ENCODE results near the gene GAD1. TPM values are rescaled to one million over a fixed set of nuclear protein-coding genes. Genes with fewer than 3 reads are reported as not detected.

The GAD1 gene
- total RNA-seq, 1 experiment from 2014 or later: 7.7 TPM

GRCh38 chr2:170821531-170822289 lies 5.0 kb downstream of the GAD1 start:
- Histone ChIP-seq H3K4me3 (ENCODE audit: low read length) (no peak overlapping the region), H3K36me3 (ENCODE audit: insufficient read depth, low read length) (no peaks in the 10 kb centered on the region), H3K4me1 (ENCODE audit: low read length) (peaks cover 11% of the 10 kb centered on the region), H3K79me2 (ENCODE audit: low read length) (no peaks in the 10 kb centered on the region), H3K27ac (ENCODE audit: low read length) (no peak overlapping the region), H3K9me3 (ENCODE audit: low read length) (no peaks in the 10 kb centered on the region), H3K9me2 (replicated peaks; ENCODE audit: insufficient read depth, low read length) (no peaks in the 10 kb centered on the region), H3K4me2 (ENCODE audit: low read depth, low read length, poor library complexity, severe bottlenecking) (no peak overlapping the region), H2AFZ (ENCODE audit: low read length) (no peak overlapping the region), H3K9ac (ENCODE audit: low read length) (no peak overlapping the region), H3K27me3 (ENCODE audit: low read length) (no peaks in the 10 kb centered on the region), H4K20me1 (ENCODE audit: insufficient read depth, low read depth, low read length) (no peaks in the 10 kb centered on the region)
- no peak for DNase-seq

- no peak for DNase-seq
- no peak overlapping the region for H2AFZ ChIP-seq (ENCODE audit: low read length)
- H3K36me3 ChIP-seq (ENCODE audit: insufficient read depth, low read length): no peaks in the 10 kb centered on the region
- H3K4me2 ChIP-seq (ENCODE audit: low read depth, low read length, poor library complexity, severe bottlenecking): no peak overlapping the region
- H3K9ac ChIP-seq (ENCODE audit: low read length): no peak overlapping the region
- peaks cover 8% of the 10 kb centered on the region for H3K4me1 ChIP-seq (ENCODE audit: low read length)
- no peaks in the 10 kb centered on the region for H3K79me2 ChIP-seq (ENCODE audit: low read length)
- H3K9me2 ChIP-seq (replicated peaks; ENCODE audit: insufficient read depth, low read length): no peaks in the 10 kb centered on the region
- no peaks in the 10 kb centered on the region for H4K20me1 ChIP-seq (ENCODE audit: insufficient read depth, low read depth, low read length)
- H3K4me3 ChIP-seq (ENCODE audit: low read length): no peak overlapping the region
- H3K9me3 ChIP-seq (ENCODE audit: low read length): no peaks in the 10 kb centered on the region
- no peaks in the 10 kb centered on the region for H3K27me3 ChIP-seq (ENCODE audit: low read length)
- no peak overlapping the region for H3K27ac ChIP-seq (ENCODE audit: low read length)
Observed at GRCh38 chr2:170822290-170823087, 5.8 kb downstream of the GAD1 start.

- H3K9ac ChIP-seq (ENCODE audit: low read length): no peak overlapping the region
- H3K27ac ChIP-seq (ENCODE audit: low read length): no peak overlapping the region
- H3K4me1 ChIP-seq (ENCODE audit: low read length): peaks cover 8% of the 10 kb centered on the region
- no peaks in the 10 kb centered on the region for H4K20me1 ChIP-seq (ENCODE audit: insufficient read depth, low read depth, low read length)
- H3K79me2 ChIP-seq (ENCODE audit: low read length): no peaks in the 10 kb centered on the region
- H3K4me3 ChIP-seq (ENCODE audit: low read length): no peak overlapping the region
- no peaks in the 10 kb centered on the region for H3K9me3 ChIP-seq (ENCODE audit: low read length)
- no peak overlapping the region for H2AFZ ChIP-seq (ENCODE audit: low read length)
- DNase-seq: no peak
- no peaks in the 10 kb centered on the region for H3K36me3 ChIP-seq (ENCODE audit: insufficient read depth, low read length)
- no peak overlapping the region for H3K4me2 ChIP-seq (ENCODE audit: low read depth, low read length, poor library complexity, severe bottlenecking)
- no peaks in the 10 kb centered on the region for H3K27me3 ChIP-seq (ENCODE audit: low read length)
- H3K9me2 ChIP-seq (replicated peaks; ENCODE audit: insufficient read depth, low read length): no peaks in the 10 kb centered on the region
Observed at GRCh38 chr2:170823088-170823897, 6.6 kb downstream of the GAD1 start.

GRCh38 chr2:170823898-170824215 lies 7.2 kb downstream of the GAD1 start:
- no peaks in the 10 kb centered on the region for H3K79me2 ChIP-seq (ENCODE audit: low read length)
- peaks cover 8% of the 10 kb centered on the region for H3K4me1 ChIP-seq (ENCODE audit: low read length)
- no peak overlapping the region for H3K9ac ChIP-seq (ENCODE audit: low read length)
- no peaks in the 10 kb centered on the region for H3K9me3 ChIP-seq (ENCODE audit: low read length)
- no peak overlapping the region for H3K4me3 ChIP-seq (ENCODE audit: low read length)
- no peaks in the 10 kb centered on the region for H3K9me2 ChIP-seq (replicated peaks; ENCODE audit: insufficient read depth, low read length)
- H3K36me3 ChIP-seq (ENCODE audit: insufficient read depth, low read length): no peaks in the 10 kb centered on the region
- no peak overlapping the region for H2AFZ ChIP-seq (ENCODE audit: low read length)
- no peak for DNase-seq
- H3K4me2 ChIP-seq (ENCODE audit: low read depth, low read length, poor library complexity, severe bottlenecking): no peak overlapping the region
- no peaks in the 10 kb centered on the region for H3K27me3 ChIP-seq (ENCODE audit: low read length)
- H4K20me1 ChIP-seq (ENCODE audit: insufficient read depth, low read depth, low read length): no peaks in the 10 kb centered on the region
- H3K27ac ChIP-seq (ENCODE audit: low read length): no peak overlapping the region

GRCh38 chr2:170824526-170825015 lies 7.9 kb downstream of the GAD1 start:
- no peaks in the 10 kb centered on the region for H3K9me2 ChIP-seq (replicated peaks; ENCODE audit: insufficient read depth, low read length)

GRCh38 chr2:170827841-170828532 lies 11.3 kb downstream of the GAD1 start:
- Histone ChIP-seq H3K4me3 (ENCODE audit: low read length) (no peak overlapping the region), H2AFZ (ENCODE audit: low read length) (no peak overlapping the region), H3K9ac (ENCODE audit: low read length) (no peak overlapping the region), H3K27me3 (ENCODE audit: low read length) (no peaks in the 10 kb centered on the region), H3K4me1 (ENCODE audit: low read length) (no peaks in the 10 kb centered on the region), H3K79me2 (ENCODE audit: low read length) (no peaks in the 10 kb centered on the region), H4K20me1 (ENCODE audit: insufficient read depth, low read depth, low read length) (no peaks in the 10 kb centered on the region), H3K4me2 (ENCODE audit: low read depth, low read length, poor library complexity, severe bottlenecking) (no peak overlapping the region), H3K9me3 (ENCODE audit: low read length) (no peaks in the 10 kb centered on the region), H3K36me3 (ENCODE audit: insufficient read depth, low read length) (no peaks in the 10 kb centered on the region), H3K9me2 (replicated peaks; ENCODE audit: insufficient read depth, low read length) (no peaks in the 10 kb centered on the region), H3K27ac (ENCODE audit: low read length) (no peak overlapping the region)
- no peak for DNase-seq

More at GRCh38 chr2:170824526-170825015, 7.9 kb downstream of the GAD1 start:
- Histone ChIP-seq H3K4me2 (ENCODE audit: low read depth, low read length, poor library complexity, severe bottlenecking) (no peak overlapping the region), H4K20me1 (ENCODE audit: insufficient read depth, low read depth, low read length) (no peaks in the 10 kb centered on the region), H2AFZ (ENCODE audit: low read length) (no peak overlapping the region), H3K27me3 (ENCODE audit: low read length) (no peaks in the 10 kb centered on the region), H3K79me2 (ENCODE audit: low read length) (no peaks in the 10 kb centered on the region), H3K4me1 (ENCODE audit: low read length) (peaks cover 8% of the 10 kb centered on the region), H3K4me3 (ENCODE audit: low read length) (no peak overlapping the region), H3K36me3 (ENCODE audit: insufficient read depth, low read length) (no peaks in the 10 kb centered on the region), H3K9me3 (ENCODE audit: low read length) (no peaks in the 10 kb centered on the region), H3K27ac (ENCODE audit: low read length) (no peak overlapping the region), H3K9ac (ENCODE audit: low read length) (no peak overlapping the region)
- no peak for DNase-seq

GRCh38 chr2:170828533-170828916 lies 11.8 kb downstream of the GAD1 start:
- Histone ChIP-seq H3K27ac (ENCODE audit: low read length) (no peak overlapping the region), H3K27me3 (ENCODE audit: low read length) (no peaks in the 10 kb centered on the region), H3K79me2 (ENCODE audit: low read length) (no peaks in the 10 kb centered on the region), H3K36me3 (ENCODE audit: insufficient read depth, low read length) (no peaks in the 10 kb centered on the region), H3K4me1 (ENCODE audit: low read length) (no peaks in the 10 kb centered on the region), H3K9me3 (ENCODE audit: low read length) (no peaks in the 10 kb centered on the region), H4K20me1 (ENCODE audit: insufficient read depth, low read depth, low read length) (no peaks in the 10 kb centered on the region), H3K9ac (ENCODE audit: low read length) (no peak overlapping the region), H3K9me2 (replicated peaks; ENCODE audit: insufficient read depth, low read length) (no peaks in the 10 kb centered on the region), H3K4me2 (ENCODE audit: low read depth, low read length, poor library complexity, severe bottlenecking) (no peak overlapping the region), H2AFZ (ENCODE audit: low read length) (no peak overlapping the region), H3K4me3 (ENCODE audit: low read length) (no peak overlapping the region)
- no peak for DNase-seq
